ENCODE results near the gene QRFP.

The QRFP gene

GRCh38 chr9:130921989-130922892 lies 25.6 kb upstream of the QRFP start:
- H3K27ac ChIP-seq (ENCODE audit: low read length): no peak overlapping the region
- H3K27me3 ChIP-seq (ENCODE audit: insufficient read depth, low read length): no peaks in the 10 kb centered on the region
- H3K9me3 ChIP-seq (ENCODE audit: insufficient read depth, low read depth, low read length): no peaks in the 10 kb centered on the region
- no peak overlapping the region for H3K9ac ChIP-seq (ENCODE audit: low read depth, low read length)
- no peaks in the 10 kb centered on the region; the same call in 1 of the 2 replicates for H3K4me1 ChIP-seq (ENCODE audit: insufficient read depth, low read length)
- H3K36me3 ChIP-seq (ENCODE audit: insufficient read depth, low read depth, low read length): no peaks in the 10 kb centered on the region
- no peak overlapping the region for H3K4me3 ChIP-seq (ENCODE audit: low read length)

GRCh38 chr9:130921300-130921988 lies 24.8 kb upstream of the QRFP start:
- Histone ChIP-seq H3K36me3 (ENCODE audit: insufficient read depth, low read depth, low read length) (no peaks in the 10 kb centered on the region), H3K4me1 (ENCODE audit: insufficient read depth, low read length) (no peaks in the 10 kb centered on the region; the same call in 1 of the 2 replicates), H3K27ac (ENCODE audit: low read length) (no peak overlapping the region), H3K9me3 (ENCODE audit: insufficient read depth, low read depth, low read length) (no peaks in the 10 kb centered on the region), H3K4me3 (ENCODE audit: low read length) (no peak overlapping the region), H3K27me3 (ENCODE audit: insufficient read depth, low read length) (no peaks in the 10 kb centered on the region), H3K9ac (ENCODE audit: low read depth, low read length) (no peak overlapping the region)

GRCh38 chr9:130920762-130921299 lies 24.2 kb upstream of the QRFP start:
- no peak overlapping the region for H3K4me3 ChIP-seq (ENCODE audit: low read length)
- H3K9me3 ChIP-seq (ENCODE audit: insufficient read depth, low read depth, low read length): no peaks in the 10 kb centered on the region
- no peak overlapping the region for H3K27ac ChIP-seq (ENCODE audit: low read length)
- H3K36me3 ChIP-seq (ENCODE audit: insufficient read depth, low read depth, low read length): no peaks in the 10 kb centered on the region
- no peaks in the 10 kb centered on the region for H3K27me3 ChIP-seq (ENCODE audit: insufficient read depth, low read length)
- H3K9ac ChIP-seq (ENCODE audit: low read depth, low read length): no peak overlapping the region
- no peaks in the 10 kb centered on the region; the same call in 1 of the 2 replicates for H3K4me1 ChIP-seq (ENCODE audit: insufficient read depth, low read length)

- no peaks in the 10 kb centered on the region for H3K36me3 ChIP-seq (ENCODE audit: insufficient read depth, low read depth, low read length)
- H3K27ac ChIP-seq (ENCODE audit: low read length): no peak overlapping the region
- no peak overlapping the region for H3K9ac ChIP-seq (ENCODE audit: low read depth, low read length)
- H3K4me1 ChIP-seq (ENCODE audit: insufficient read depth, low read length): no peaks in the 10 kb centered on the region; the same call in 1 of the 2 replicates
- no peak overlapping the region for H3K4me3 ChIP-seq (ENCODE audit: low read length)
- H3K9me3 ChIP-seq (ENCODE audit: insufficient read depth, low read depth, low read length): no peaks in the 10 kb centered on the region
- no peaks in the 10 kb centered on the region for H3K27me3 ChIP-seq (ENCODE audit: insufficient read depth, low read length)
Observed at GRCh38 chr9:130920233-130920632, 23.6 kb upstream of the QRFP start.

GRCh38 chr9:130919559-130920145 lies 23.0 kb upstream of the QRFP start:
- Histone ChIP-seq H3K4me3 (ENCODE audit: low read length) (no peak overlapping the region), H3K9me3 (ENCODE audit: insufficient read depth, low read depth, low read length) (no peaks in the 10 kb centered on the region), H3K4me1 (ENCODE audit: insufficient read depth, low read length) (no peaks in the 10 kb centered on the region; the same call in 1 of the 2 replicates), H3K36me3 (ENCODE audit: insufficient read depth, low read depth, low read length) (no peaks in the 10 kb centered on the region), H3K9ac (ENCODE audit: low read depth, low read length) (no peak overlapping the region), H3K27me3 (ENCODE audit: insufficient read depth, low read length) (no peaks in the 10 kb centered on the region), H3K27ac (ENCODE audit: low read length) (no peak overlapping the region)

- Histone ChIP-seq H3K27me3 (ENCODE audit: insufficient read depth, low read length) (no peaks in the 10 kb centered on the region), H3K4me1 (ENCODE audit: insufficient read depth, low read length) (no peaks in the 10 kb centered on the region; the same call in 1 of the 2 replicates), H3K4me3 (ENCODE audit: low read length) (no peak overlapping the region), H3K9ac (ENCODE audit: low read depth, low read length) (no peak overlapping the region), H3K36me3 (ENCODE audit: insufficient read depth, low read depth, low read length) (no peaks in the 10 kb centered on the region), H3K27ac (ENCODE audit: low read length) (no peak overlapping the region), H3K9me3 (ENCODE audit: insufficient read depth, low read depth, low read length) (no peaks in the 10 kb centered on the region)
Observed at GRCh38 chr9:130918826-130919558, 22.4 kb upstream of the QRFP start.

GRCh38 chr9:130918101-130918825 lies 21.7 kb upstream of the QRFP start:
- Histone ChIP-seq H3K36me3 (ENCODE audit: insufficient read depth, low read depth, low read length) (no peaks in the 10 kb centered on the region), H3K4me3 (ENCODE audit: low read length) (no peak overlapping the region), H3K27me3 (ENCODE audit: insufficient read depth, low read length) (no peaks in the 10 kb centered on the region), H3K27ac (ENCODE audit: low read length) (no peak overlapping the region), H3K4me1 (ENCODE audit: insufficient read depth, low read length) (peaks cover 3% of the 10 kb centered on the region; the same call in 1 of the 2 replicates), H3K9ac (ENCODE audit: low read depth, low read length) (peak overlapping the region; percentile 11; the same call in 1 of the 2 replicates), H3K9me3 (ENCODE audit: insufficient read depth, low read depth, low read length) (no peaks in the 10 kb centered on the region)

GRCh38 chr9:130917168-130917960 lies 20.8 kb upstream of the QRFP start:
- peaks cover 3% of the 10 kb centered on the region; the same call in 1 of the 2 replicates for H3K4me1 ChIP-seq (ENCODE audit: insufficient read depth, low read length)
- H3K36me3 ChIP-seq (ENCODE audit: insufficient read depth, low read depth, low read length): no peaks in the 10 kb centered on the region
- H3K9ac ChIP-seq (ENCODE audit: low read depth, low read length): no peak overlapping the region
- H3K27ac ChIP-seq (ENCODE audit: low read length): no peak overlapping the region
- no peak overlapping the region for H3K4me3 ChIP-seq (ENCODE audit: low read length)
- no peaks in the 10 kb centered on the region for H3K27me3 ChIP-seq (ENCODE audit: insufficient read depth, low read length)
- no peaks in the 10 kb centered on the region for H3K9me3 ChIP-seq (ENCODE audit: insufficient read depth, low read depth, low read length)

- Histone ChIP-seq H3K27me3 (ENCODE audit: insufficient read depth, low read length) (no peaks in the 10 kb centered on the region), H3K27ac (ENCODE audit: low read length) (no peak overlapping the region), H3K9me3 (ENCODE audit: insufficient read depth, low read depth, low read length) (no peaks in the 10 kb centered on the region), H3K4me3 (ENCODE audit: low read length) (no peak overlapping the region), H3K36me3 (ENCODE audit: insufficient read depth, low read depth, low read length) (no peaks in the 10 kb centered on the region), H3K4me1 (ENCODE audit: insufficient read depth, low read length) (peaks cover 3% of the 10 kb centered on the region; the same call in 1 of the 2 replicates), H3K9ac (ENCODE audit: low read depth, low read length) (no peak overlapping the region)
Observed at GRCh38 chr9:130915096-130915447, 18.5 kb upstream of the QRFP start.

GRCh38 chr9:130914417-130915095 lies 17.9 kb upstream of the QRFP start:
- Histone ChIP-seq H3K9ac (ENCODE audit: low read depth, low read length) (no peak overlapping the region), H3K9me3 (ENCODE audit: insufficient read depth, low read depth, low read length) (no peaks in the 10 kb centered on the region), H3K36me3 (ENCODE audit: insufficient read depth, low read depth, low read length) (no peaks in the 10 kb centered on the region), H3K27ac (ENCODE audit: low read length) (no peak overlapping the region), H3K4me1 (ENCODE audit: insufficient read depth, low read length) (peaks cover 3% of the 10 kb centered on the region; the same call in 1 of the 2 replicates), H3K27me3 (ENCODE audit: insufficient read depth, low read length) (no peaks in the 10 kb centered on the region), H3K4me3 (ENCODE audit: low read length) (no peak overlapping the region)

Measured in iPS-20b (cell line).